Limb (tissue), 2 donors: ENCODE measurements around the gene GCDH.
"Not testable (repeated sequence)": the region's sequence is repeated elsewhere in the genome, so short reads cannot be mapped to it uniquely, and the experiment has no call there.

Experiments used
- DNase-seq, 2 donors: peaks; one replicate each; pipeline ENCODE4 v3.0.0-alpha.2; 2016; ENCODE audit errors: extremely low spot score in 2 of 2

GCDH gene

GRCh38 chr19:12907166-12907565, 16.2 kb downstream of the GCDH start:
- no peak for DNase-seq

GRCh38 chr19:12912571-12912970, 21.6 kb downstream of the GCDH start:
- DNase-seq, result no peak

GRCh38 chr19:12913011-12913561, 22.1 kb downstream of the GCDH start:
- DNase-seq, result peak; percentile 84 to 89

GRCh38 chr19:12913851-12914690, 23.1 kb downstream of the GCDH start:
- DNase-seq, result no peak

GRCh38 chr19:12915860-12916259, 24.9 kb downstream of the GCDH start:
- DNase-seq, result not testable (repeated sequence)

- no peak for DNase-seq
Measured at GRCh38 chr19:12918253-12918652, 27.3 kb downstream of the GCDH start.

GRCh38 chr19:12921047-12921446, 30.1 kb downstream of the GCDH start:
- DNase-seq, result no peak

GRCh38 chr19:12922959-12923358, 32.0 kb downstream of the GCDH start:
- DNase-seq, result no peak

- DNase-seq, result no peak
Measured at GRCh38 chr19:12924621-12925310, 33.8 kb downstream of the GCDH start.

- no peak for DNase-seq
Measured at GRCh38 chr19:12930002-12930645, 39.2 kb downstream of the GCDH start.

GRCh38 chr19:12932392-12933286, 41.7 kb downstream of the GCDH start:
- DNase-seq, result no peak

GRCh38 chr19:12933287-12934072, 42.5 kb downstream of the GCDH start, which contains the start of gene FARSA:
FARSA (minus strand) TSS chr19:12933711; CDS start chr19:12933696, 15 bp downstream.
- peak; percentile 86 to 94 for DNase-seq

GRCh38 chr19:12935071-12935470, 44.1 kb downstream of the GCDH start:
- DNase-seq, result no peak

GRCh38 chr19:12936582-12936981, 45.6 kb downstream of the GCDH start:
- no peak for DNase-seq

- DNase-seq, result peak in 1 of 2 donors; percentile 54
Measured at GRCh38 chr19:12937093-12937926, 46.4 kb downstream of the GCDH start.

GRCh38 chr19:12937927-12938778, 47.2 kb downstream of the GCDH start, which contains the start of gene CALR:
CALR (plus strand) TSS chr19:12938609; CDS start chr19:12938680, 71 bp downstream.
- peak; percentile 99 for DNase-seq

GRCh38 chr19:12938779-12939601, 48.0 kb downstream of the GCDH start:
- no peak for DNase-seq
